ENCODE data around the gene CDH26.

CDH26 gene

GRCh38 chr20:60049601-60050000 is 91.4 kb downstream of the CDH26 start:
- DNase-seq, result no peak

GRCh38 chr20:60050193-60050947 is 92.1 kb downstream of the CDH26 start:
- no peak for DNase-seq

GRCh38 chr20:60051911-60052310 is 93.7 kb downstream of the CDH26 start:
- DNase-seq, result no peak

- DNase-seq, result no peak
Measured at GRCh38 chr20:60052322-60052721, 94.1 kb downstream of the CDH26 start.

GRCh38 chr20:60053125-60053817 is 95.0 kb downstream of the CDH26 start:
- no peak for DNase-seq

- DNase-seq, result no peak
Measured at GRCh38 chr20:60053818-60054190, 95.6 kb downstream of the CDH26 start.

- DNase-seq, result no peak
Measured at GRCh38 chr20:60054716-60055634, 96.8 kb downstream of the CDH26 start.

GRCh38 chr20:60055740-60056139 is 97.5 kb downstream of the CDH26 start:
- DNase-seq, result no peak

- no peak for DNase-seq
Measured at GRCh38 chr20:60056407-60057122, 98.3 kb downstream of the CDH26 start.

- DNase-seq, result peak; percentile 37
Measured at GRCh38 chr20:60057123-60057865, 99.1 kb downstream of the CDH26 start.

- no peak for DNase-seq
Measured at GRCh38 chr20:60057866-60058807, 99.9 kb downstream of the CDH26 start.

GRCh38 chr20:60058879-60059278 is 100.7 kb downstream of the CDH26 start:
- DNase-seq, result no peak

GRCh38 chr20:60060006-60060557 is 101.9 kb downstream of the CDH26 start:
- DNase-seq, result no peak

GRCh38 chr20:60060593-60060992 is 102.4 kb downstream of the CDH26 start:
- no peak for DNase-seq

- no peak for DNase-seq
Measured at GRCh38 chr20:60062431-60063047, 104.3 kb downstream of the CDH26 start.

GRCh38 chr20:60063048-60063451 is 104.8 kb downstream of the CDH26 start:
- no peak for DNase-seq

GRCh38 chr20:60063739-60064380 is 105.6 kb downstream of the CDH26 start:
- no peak for DNase-seq
